ENCODE data around the gene RASL11A.

The RASL11A gene

DNA sequence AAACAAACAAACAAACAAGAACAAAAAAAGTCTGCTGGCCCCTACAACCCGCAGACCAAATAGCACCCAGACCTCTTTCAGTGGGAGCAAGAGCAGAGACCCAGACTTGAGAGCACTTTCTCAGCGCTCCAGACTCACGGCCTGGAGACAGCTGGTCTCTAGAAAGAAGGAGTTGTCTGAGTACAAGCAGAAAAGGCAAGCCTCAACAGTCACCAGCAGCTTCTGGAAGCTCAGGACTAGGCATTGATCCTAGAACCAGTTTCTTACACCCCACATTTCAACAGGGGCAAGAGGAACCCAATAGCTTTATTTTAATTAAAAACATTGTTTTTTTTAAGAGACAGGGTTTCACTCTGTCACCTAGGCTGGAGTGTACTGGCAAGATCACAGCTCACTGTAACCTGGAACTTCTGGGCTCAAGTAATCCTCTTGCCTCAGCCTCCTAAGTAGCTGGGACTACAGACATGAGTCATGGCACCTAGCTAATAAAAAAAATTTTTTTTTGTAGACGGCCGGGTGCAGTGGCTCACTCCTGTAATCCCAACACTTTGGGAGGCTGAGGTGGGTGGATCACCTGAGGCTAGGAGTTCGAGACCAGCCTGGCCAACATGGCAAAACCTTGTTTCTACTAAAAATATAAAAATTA is 30.4 kb downstream of the RASL11A start:
- no peak overlapping the region for H3K27ac ChIP-seq
- TF ChIP-seq, protein P1, sequence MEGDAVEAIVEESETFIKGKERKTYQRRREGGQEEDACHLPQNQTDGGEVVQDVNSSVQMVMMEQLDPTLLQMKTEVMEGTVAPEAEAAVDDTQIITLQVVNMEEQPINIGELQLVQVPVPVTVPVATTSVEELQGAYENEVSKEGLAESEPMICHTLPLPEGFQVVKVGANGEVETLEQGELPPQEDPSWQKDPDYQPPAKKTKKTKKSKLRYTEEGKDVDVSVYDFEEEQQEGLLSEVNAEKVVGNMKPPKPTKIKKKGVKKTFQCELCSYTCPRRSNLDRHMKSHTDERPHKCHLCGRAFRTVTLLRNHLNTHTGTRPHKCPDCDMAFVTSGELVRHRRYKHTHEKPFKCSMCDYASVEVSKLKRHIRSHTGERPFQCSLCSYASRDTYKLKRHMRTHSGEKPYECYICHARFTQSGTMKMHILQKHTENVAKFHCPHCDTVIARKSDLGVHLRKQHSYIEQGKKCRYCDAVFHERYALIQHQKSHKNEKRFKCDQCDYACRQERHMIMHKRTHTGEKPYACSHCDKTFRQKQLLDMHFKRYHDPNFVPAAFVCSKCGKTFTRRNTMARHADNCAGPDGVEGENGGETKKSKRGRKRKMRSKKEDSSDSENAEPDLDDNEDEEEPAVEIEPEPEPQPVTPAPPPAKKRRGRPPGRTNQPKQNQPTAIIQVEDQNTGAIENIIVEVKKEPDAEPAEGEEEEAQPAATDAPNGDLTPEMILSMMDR (conservative IDR thresholded peaks at IDR 0.05), result no peak
- TF ChIP-seq ZFX (IDR thresholded peaks at IDR 0.05), result no peak

DNA sequence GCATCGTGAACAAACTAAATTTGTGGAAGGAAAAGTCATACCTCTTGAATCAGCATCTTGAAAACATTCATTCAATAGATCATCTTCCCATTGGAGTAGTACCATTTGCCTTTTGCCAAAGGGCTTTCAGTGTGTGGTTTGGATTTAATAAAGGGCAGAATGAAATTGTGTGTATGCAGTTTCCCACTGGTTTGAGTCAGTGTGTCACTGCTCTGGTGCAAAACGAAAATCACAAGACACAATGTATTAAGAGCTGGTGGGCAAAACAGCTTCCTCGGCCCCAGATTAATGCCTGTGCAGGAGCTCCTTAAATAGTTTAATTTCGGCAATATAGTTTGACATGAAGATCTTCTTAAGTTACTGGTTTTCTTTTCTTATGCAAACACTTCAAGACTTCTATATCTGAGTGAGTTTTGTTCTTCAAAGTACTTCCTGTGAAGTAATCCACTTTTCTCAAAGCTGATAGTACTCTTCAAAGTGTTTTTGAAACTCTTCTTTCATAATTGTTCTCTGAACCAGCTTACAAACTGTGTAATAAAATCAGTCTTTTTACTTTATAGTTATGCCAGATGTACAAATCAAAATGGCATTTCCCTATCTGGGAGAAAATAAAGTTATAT is 32.1 kb downstream of the RASL11A start:
- H3K27ac ChIP-seq, result no peak overlapping the region
- no peak for TF ChIP-seq ZFX (IDR thresholded peaks at IDR 0.05)
- TF ChIP-seq, protein P1 (conservative IDR thresholded peaks at IDR 0.05), result no peak

DNA sequence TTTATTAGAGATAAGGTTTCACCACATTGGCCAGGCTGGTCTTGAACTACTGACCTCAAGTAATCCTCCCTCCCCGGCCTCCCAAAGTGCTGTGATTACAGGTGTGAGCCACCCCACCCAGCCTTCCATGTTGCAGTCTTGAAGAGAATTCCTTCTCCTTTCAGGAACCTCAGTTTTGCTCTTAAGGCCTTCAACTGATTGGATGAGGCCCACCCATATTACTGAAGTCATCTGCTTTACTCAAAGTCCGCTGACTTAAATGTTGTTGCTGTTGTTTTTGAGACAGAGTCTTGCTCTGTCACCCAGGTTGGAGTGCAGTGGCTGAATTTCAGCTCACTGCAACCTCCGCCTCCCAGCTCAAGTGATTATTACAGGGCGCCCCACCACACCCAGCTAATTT is 33.5 kb downstream of the RASL11A start:
- no peak overlapping the region for H3K27ac ChIP-seq
- TF ChIP-seq, protein P1 (conservative IDR thresholded peaks at IDR 0.05), result no peak
- TF ChIP-seq ZFX (IDR thresholded peaks at IDR 0.05), result no peak

DNA sequence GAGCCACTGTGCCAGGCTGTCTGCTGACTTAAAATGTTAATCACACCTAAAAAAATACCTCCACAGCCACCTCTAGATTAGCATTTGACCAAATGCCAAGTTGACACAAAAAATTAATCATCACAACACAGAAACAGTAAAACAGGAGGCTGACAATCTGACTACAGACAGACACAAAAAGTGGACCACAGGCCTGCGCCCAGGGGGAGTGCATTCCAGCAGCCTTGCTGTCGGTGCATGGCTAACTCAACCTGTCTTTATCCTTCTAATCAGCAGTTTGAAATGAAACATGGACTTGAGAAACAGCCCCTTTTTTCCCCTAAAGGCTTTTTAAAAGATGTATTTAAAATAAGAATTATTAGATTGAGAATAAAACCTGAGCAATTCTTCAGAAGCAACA is 34.0 kb downstream of the RASL11A start:
- TF ChIP-seq, protein P1 (conservative IDR thresholded peaks at IDR 0.05), result no peak
- no peak for TF ChIP-seq ZFX (IDR thresholded peaks at IDR 0.05)
- no peak overlapping the region for H3K27ac ChIP-seq

DNA sequence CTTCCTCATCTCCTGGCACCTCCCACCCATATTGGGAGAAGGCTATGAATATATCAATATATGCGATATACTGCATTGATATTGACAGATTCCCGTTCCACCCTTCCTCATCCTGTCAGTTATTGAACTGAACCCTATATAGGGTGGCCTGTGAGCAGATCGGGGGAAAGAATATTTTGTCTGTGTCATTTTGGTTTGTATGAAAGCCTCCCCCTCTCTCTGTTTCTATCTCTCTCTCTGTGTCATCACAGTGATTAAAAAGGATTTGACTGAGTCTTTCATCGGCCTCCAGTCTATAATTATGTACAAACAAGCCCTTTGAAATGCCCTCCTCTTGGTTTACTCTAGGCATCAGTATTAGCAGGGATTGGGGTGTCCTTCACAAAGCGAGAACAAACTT is 35.7 kb downstream of the RASL11A start:
- no peak for TF ChIP-seq ZFX (IDR thresholded peaks at IDR 0.05)
- TF ChIP-seq, protein P1 (conservative IDR thresholded peaks at IDR 0.05), result no peak

DNA sequence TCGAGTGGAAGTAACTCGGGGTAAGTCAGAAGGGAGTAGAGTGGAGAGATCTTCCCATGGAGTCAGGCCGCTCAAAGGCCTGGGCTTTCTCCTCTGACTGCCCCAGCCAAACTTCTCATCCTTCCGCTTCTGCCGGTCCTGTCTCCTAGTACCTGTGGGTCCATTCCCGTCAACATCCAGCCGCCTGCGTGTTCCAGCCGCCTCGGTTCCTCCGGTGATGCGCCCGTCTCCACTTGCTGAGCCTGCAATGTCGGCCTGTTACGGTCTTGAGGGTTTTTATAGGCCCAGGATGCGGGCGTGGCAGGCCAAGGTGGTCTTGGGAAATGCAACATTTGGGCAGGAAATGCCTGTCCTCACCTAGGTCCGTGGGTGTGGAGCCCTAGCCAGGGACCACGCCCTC is 38.3 kb downstream of the RASL11A start:
- H3K27ac ChIP-seq, result no peak overlapping the region
- no peak for TF ChIP-seq ZFX (IDR thresholded peaks at IDR 0.05)
- TF ChIP-seq, protein P1 (conservative IDR thresholded peaks at IDR 0.05), result no peak

More for the DNA sequence above, 35.7 kb downstream of the RASL11A start:
- no peak overlapping the region for H3K27ac ChIP-seq

DNA sequence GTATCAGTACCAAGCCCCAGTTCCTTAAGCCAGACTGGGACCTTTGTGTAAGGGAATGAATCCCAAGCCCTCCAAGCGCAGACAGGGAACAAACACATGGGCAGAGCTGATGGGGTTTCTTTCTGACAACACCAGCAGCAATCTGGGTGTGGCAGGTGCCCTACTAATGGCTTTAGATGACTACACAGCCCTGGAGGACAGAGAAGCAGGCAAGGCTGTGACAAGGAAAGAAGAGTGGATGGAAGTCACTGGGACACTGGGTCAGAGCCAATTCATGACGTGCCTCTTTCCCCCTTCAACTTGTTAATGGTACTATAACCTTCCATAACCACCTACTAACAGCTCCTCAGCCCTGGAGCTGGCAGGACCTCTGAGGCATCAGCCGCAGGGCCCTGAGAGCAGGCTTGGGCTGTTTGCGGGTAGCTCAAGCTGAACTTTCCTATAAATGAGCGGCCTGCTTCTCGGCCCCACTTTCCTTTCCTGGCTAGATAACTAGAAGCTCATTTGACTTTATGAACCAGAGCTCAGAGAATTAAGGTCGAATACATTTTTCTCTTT is 38.9 kb downstream of the RASL11A start:
- no peak overlapping the region for H3K27ac ChIP-seq
- TF ChIP-seq, protein P1 (conservative IDR thresholded peaks at IDR 0.05), result no peak
- TF ChIP-seq ZFX (IDR thresholded peaks at IDR 0.05), result no peak
